ENCODE data around the gene REPS1. TPM values are rescaled to one million over a fixed set of nuclear protein-coding genes. Genes with fewer than 3 reads are reported as not detected.

The REPS1 gene
- 32.8 and 34.4 TPM in 2 replicates for total RNA-seq

GRCh38 chr6:138987643-138988468 is at the start of gene REPS1:
Gene REPS1 (minus strand): TSS chr6:138988253. CDS start chr6:138987682, 571 bp downstream.

GRCh38 chr6:139028658-139029469 is 40.8 kb upstream of the REPS1 start, which contains the start of gene ABRACL:
Gene ABRACL (plus strand): TSS chr6:139028745. CDS start chr6:139034161, 5,416 bp downstream.

Other genes with a start within 250 kb of the REPS1 start
- 12.4 and 13.8 TPM in 2 replicates for gene CCDC28A, start 214.5 kb downstream of the REPS1 start, total RNA-seq
- gene ECT2L, start 192.2 kb downstream of the REPS1 start, total RNA-seq, result under 0.01 TPM in 1 of 2 replicates, not detected in the other
- 25.9 and 47.2 TPM in 2 replicates for gene ABRACL, start 40.5 kb upstream of the REPS1 start, total RNA-seq
- gene HECA, start 146.8 kb upstream of the REPS1 start, total RNA-seq, result 16.3 and 27.3 TPM in 2 replicates